Measurements from ENCODE around the gene BCKDHB. TPM values are rescaled to one million over a fixed set of nuclear protein-coding genes. Genes with fewer than 3 reads are reported as not detected.
"Not testable (repeated sequence)": the region's sequence is repeated elsewhere in the genome, so short reads cannot be mapped to it uniquely, and the experiment has no call there.

The BCKDHB gene
- total and polyA plus RNA-seq, 2 of the 4 experiments (the other 2 are of a cell fraction) = 11.2 to 11.8 TPM

GRCh38 chr6:80070431-80070830, 36.0 kb upstream of the BCKDHB start:
- dilution Hi-C loops (cut with HindIII; ENCODE audit: low sequenced_read_pairs, unreplicated experiment); H3K23ac ChIP-seq (ENCODE audit: low read depth, low read length); H3K9me1 ChIP-seq (ENCODE audit: insufficient read depth, low read length); H3K9ac ChIP-seq (ENCODE audit: low read depth, low read length); H2BK5ac ChIP-seq (ENCODE audit: low read depth, low read length, poor library complexity, severe bottlenecking); H3K56ac ChIP-seq (ENCODE audit: extremely low read depth, insufficient read depth, low read length); H4K91ac ChIP-seq (ENCODE audit: insufficient read depth, low read depth, low read length); H2AFZ ChIP-seq (replicated peaks; ENCODE audit: low read length, poor library complexity); ATAC-seq (ENCODE audit: low read depth); H3K4me3 ChIP-seq (ENCODE audit: insufficient read depth, low read depth, low read length); in situ Hi-C loops (cut with MboI; ENCODE audit: low sequenced_read_pairs); H2BK15ac ChIP-seq (ENCODE audit: low read depth, low read length); H3K18ac ChIP-seq (ENCODE audit: low read depth, low read length); H3K4ac ChIP-seq (ENCODE audit: low read depth, low read length); H3K4me1 ChIP-seq (ENCODE audit: control insufficient read depth, insufficient read depth, low read length); H4K20me1 ChIP-seq (ENCODE audit: insufficient read depth, low read length); H2BK20ac ChIP-seq (ENCODE audit: low read depth, low read length); H4K8ac ChIP-seq (ENCODE audit: low read depth in 2 of 2, low read length in 2 of 2); H2AK5ac ChIP-seq (ENCODE audit: low read depth, low read length); H4K5ac ChIP-seq (ENCODE audit: low read depth, low read length); H3K27ac ChIP-seq (ENCODE audit: insufficient read depth, low read length); H3K9me3 ChIP-seq (ENCODE audit: control insufficient read depth, insufficient read depth, low read length); H2BK120ac ChIP-seq (ENCODE audit: low read depth, low read length); H3K36me3 ChIP-seq (ENCODE audit: control insufficient read depth, insufficient read depth, low read length); DNase-seq; H3K14ac ChIP-seq (replicated peaks; ENCODE audit: low read depth, low read length); H3K4me2 ChIP-seq (ENCODE audit: low read depth, low read length); intact Hi-C loops (cut with micrococcal nuclease); H3K27me3 ChIP-seq (ENCODE audit: control insufficient read depth, insufficient read depth, low read length); BruUV-seq (replicated peaks); POLR2A ChIA-PET (ENCODE audit: unreplicated experiment); H2AK9ac ChIP-seq (replicated peaks; ENCODE audit: low read depth, low read length, poor library complexity); CTCF ChIA-PET; H3K79me1 ChIP-seq (ENCODE audit: low read depth in 1 of 2, low read length in 2 of 2): not testable (repeated sequence)
- 96% methylated on average over 12 of the region's 19 CpGs; no CpG with 5 or more reads in 1 of the 2 experiments for WGBS, 2 experiments (ENCODE audit: extremely low coverage in 2 of 2, insufficient read length in 1 of 2)

All from IMR-90 (cell line).